ENCODE results near the gene UCHL5.

The UCHL5 gene

GRCh38 chr1:192978195-192978710 lies 80.9 kb downstream of the UCHL5 start:
- TF ChIP-seq TAF1 (IDR thresholded peaks at IDR 0.05; ENCODE audit: borderline replicate concordance, insufficient read depth, low read length) (no peak), FOXP2 (optimal IDR thresholded peaks at IDR 0.05; ENCODE audit: borderline replicate concordance, extremely low read depth, extremely low read length, insufficient read depth) (no peak), SIN3A (IDR thresholded peaks at IDR 0.05; ENCODE audit: borderline replicate concordance, insufficient read depth, low read length) (no peak), POLR2AphosphoS5 (IDR thresholded peaks at IDR 0.05; ENCODE audit: low read depth, low read length) (no peak), REST (IDR thresholded peaks at IDR 0.05; ENCODE audit: insufficient read depth in 1 of 2, low read depth in 2 of 2, low read length in 2 of 2) (no peak)

GRCh38 chr1:192977089-192977706 lies 82.0 kb downstream of the UCHL5 start:
- TF ChIP-seq REST (IDR thresholded peaks at IDR 0.05; ENCODE audit: insufficient read depth in 1 of 2, low read depth in 2 of 2, low read length in 2 of 2) (no peak), POLR2AphosphoS5 (IDR thresholded peaks at IDR 0.05; ENCODE audit: low read depth, low read length) (no peak), FOXP2 (optimal IDR thresholded peaks at IDR 0.05; ENCODE audit: borderline replicate concordance, extremely low read depth, extremely low read length, insufficient read depth) (no peak), TAF1 (IDR thresholded peaks at IDR 0.05; ENCODE audit: borderline replicate concordance, insufficient read depth, low read length) (no peak), SIN3A (IDR thresholded peaks at IDR 0.05; ENCODE audit: borderline replicate concordance, insufficient read depth, low read length) (no peak)

DNA sequence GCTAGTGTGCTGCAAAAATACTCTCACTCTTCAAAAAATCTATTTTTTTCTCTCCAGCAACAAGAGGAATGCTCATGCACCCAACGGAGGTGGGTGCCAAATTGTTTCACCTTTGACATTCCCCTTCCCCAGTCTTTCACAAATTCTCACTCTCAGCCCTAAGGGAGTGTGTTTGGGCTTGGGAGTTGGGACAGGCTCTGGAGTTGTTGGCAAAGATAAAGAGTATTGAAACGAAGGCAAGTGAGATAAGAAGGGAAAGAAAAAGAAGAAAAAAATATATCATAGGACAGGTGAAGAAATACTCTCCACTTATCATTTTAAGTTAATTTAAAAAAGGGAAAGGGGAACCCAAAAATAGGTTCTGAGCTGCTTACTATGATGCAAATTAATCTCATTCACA lies 82.6 kb downstream of the UCHL5 start:
- TF ChIP-seq REST (IDR thresholded peaks at IDR 0.05; ENCODE audit: insufficient read depth in 1 of 2, low read depth in 2 of 2, low read length in 2 of 2) (no peak), POLR2AphosphoS5 (IDR thresholded peaks at IDR 0.05; ENCODE audit: low read depth, low read length) (no peak), FOXP2 (optimal IDR thresholded peaks at IDR 0.05; ENCODE audit: borderline replicate concordance, extremely low read depth, extremely low read length, insufficient read depth) (no peak), SIN3A (IDR thresholded peaks at IDR 0.05; ENCODE audit: borderline replicate concordance, insufficient read depth, low read length) (no peak), TAF1 (IDR thresholded peaks at IDR 0.05; ENCODE audit: borderline replicate concordance, insufficient read depth, low read length) (no peak)

DNA sequence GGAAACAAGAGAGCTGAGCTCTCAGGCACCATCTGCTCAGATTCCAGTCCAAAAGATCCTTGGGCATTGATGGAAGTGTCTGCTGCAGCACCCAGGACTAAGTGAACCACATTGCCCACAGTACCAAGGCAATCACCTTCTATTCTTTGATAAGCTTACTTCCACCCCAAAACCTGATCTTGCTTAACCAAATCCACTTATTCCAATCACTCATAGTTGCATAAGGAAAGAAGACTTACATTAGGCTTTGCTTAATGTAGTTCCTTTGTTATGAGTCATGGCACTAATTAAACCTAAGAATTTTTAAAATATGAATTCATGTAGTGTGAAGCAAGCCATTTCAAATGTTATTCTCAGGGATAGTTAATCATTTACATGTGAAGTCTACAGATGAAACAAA lies 84.5 kb downstream of the UCHL5 start:
- TF ChIP-seq TAF1 (IDR thresholded peaks at IDR 0.05; ENCODE audit: borderline replicate concordance, insufficient read depth, low read length): no peak
- no peak for TF ChIP-seq SIN3A (IDR thresholded peaks at IDR 0.05; ENCODE audit: borderline replicate concordance, insufficient read depth, low read length)
- no peak for TF ChIP-seq POLR2AphosphoS5 (IDR thresholded peaks at IDR 0.05; ENCODE audit: low read depth, low read length)
- TF ChIP-seq FOXP2 (optimal IDR thresholded peaks at IDR 0.05; ENCODE audit: borderline replicate concordance, extremely low read depth, extremely low read length, insufficient read depth): no peak
- no peak for TF ChIP-seq REST (IDR thresholded peaks at IDR 0.05; ENCODE audit: insufficient read depth in 1 of 2, low read depth in 2 of 2, low read length in 2 of 2)

All from PFSK-1 (cell line).